Colonic mucosa (tissue), 4 donors: ENCODE measurements around the gene KAT6B. TPM values are rescaled to one million over a fixed set of nuclear protein-coding genes. Genes with fewer than 3 reads are reported as not detected.

Source experiments
- DNase-seq: peaks from one replicate; pipeline ENCODE4 v3.0.0-alpha.2; 2020
- H3K27ac ChIP-seq: fragments of 200-600 bp; one replicate; pipeline ENCODE4 v1.8.0; 2021
- H3K27me3 ChIP-seq: fragments of 200-600 bp; one replicate; pipeline ENCODE4 v1.8.0; 2021
- H3K36me3 ChIP-seq: fragments of 200-600 bp; one replicate; pipeline ENCODE4 v1.8.0; 2021
- H3K4me1 ChIP-seq: fragments of 200-600 bp; one replicate; pipeline ENCODE4 v1.8.0; 2021; ENCODE audit warnings: mild to moderate bottlenecking
- H3K4me3 ChIP-seq: fragments of 200-600 bp; one replicate; pipeline ENCODE4 v1.8.0; 2021
- H3K9ac ChIP-seq, 2 donors: one replicate each; pipeline ENCODE4 v1.7.0; 2013; ENCODE audit warnings: control low read depth in 2 of 2, low read depth in 2 of 2, low read length in 2 of 2
- H3K9me3 ChIP-seq: fragments of 200-600 bp; one replicate; pipeline ENCODE4 v1.8.0; 2021
- CTCF ChIP-seq: fragments of 200-600 bp; IDR thresholded peaks from one replicate; pipeline ENCODE4 v1.8.0; 2022; ENCODE audit warnings: antibody characterized with exemption, mild to moderate bottlenecking
- intact Hi-C: fragments of 100-400 bp; cut with DNase I; formaldehyde crosslinking; loops from one replicate; pipeline ENCODE4 v1.14.1; 2022
- total RNA-seq, 2 donors: library from RNA; stranded (reverse); fragmentation: NEBNext Ultra II Directional in 1 of 2; extraction: Animal tissue kit (Norgen Biotek cat#: 25700) in 1 of 2; gene quantifications; one replicate each; pipeline ENCODE4 v1.2.1, GENCODE V29; 2021
- donor health status: healthy.
- donor health status: DM: no; HTN: no; CAD: no.
- donor health status: DM: no; HTN: no; CAD: no.

Gene KAT6B
- total RNA-seq, 2 donors from 2014 or later = 18.7 to 24.2 TPM

GRCh38 chr10:75032119-75032518 lies 205.7 kb downstream of the KAT6B start:
- Histone ChIP-seq H3K4me1 (no peaks in the 10 kb centered on the region), H3K27ac (no peak overlapping the region), H3K4me3 (no peak overlapping the region), H3K36me3 (no peaks in the 10 kb centered on the region), H3K9me3 (no peaks in the 10 kb centered on the region), H3K9ac (no peak overlapping the region), H3K27me3 (no peaks in the 10 kb centered on the region)
- intact Hi-C loops = no loop called here
- no peak for DNase-seq
- TF ChIP-seq CTCF = no peak

GRCh38 chr10:75032813-75033212 lies 206.4 kb downstream of the KAT6B start:
- intact Hi-C loops = no loop called here
- H3K9me3 ChIP-seq = no peaks in the 10 kb centered on the region

GRCh38 chr10:75033399-75034130 lies 207.2 kb downstream of the KAT6B start:
- intact Hi-C loops = no loop called here
- no peaks in the 10 kb centered on the region for H3K9me3 ChIP-seq
- no peaks in the 10 kb centered on the region for H3K4me1 ChIP-seq
- no peak for DNase-seq
- no peak for TF ChIP-seq CTCF
- no peak overlapping the region for H3K27ac ChIP-seq
- H3K4me3 ChIP-seq = no peak overlapping the region
- no peaks in the 10 kb centered on the region for H3K36me3 ChIP-seq
- H3K27me3 ChIP-seq = no peaks in the 10 kb centered on the region
- no peak overlapping the region for H3K9ac ChIP-seq

More at GRCh38 chr10:75032813-75033212, 206.4 kb downstream of the KAT6B start:
- no peak for DNase-seq
- Histone ChIP-seq H3K27ac (no peak overlapping the region), H3K4me1 (no peaks in the 10 kb centered on the region), H3K27me3 (no peaks in the 10 kb centered on the region), H3K4me3 (no peak overlapping the region), H3K9ac (no peak overlapping the region), H3K36me3 (no peaks in the 10 kb centered on the region)
- TF ChIP-seq CTCF = no peak

- no peak overlapping the region for H3K4me3 ChIP-seq
- no peak overlapping the region for H3K9ac ChIP-seq
- H3K9me3 ChIP-seq = no peaks in the 10 kb centered on the region
- H3K27me3 ChIP-seq = no peaks in the 10 kb centered on the region
- TF ChIP-seq CTCF = no peak
- no peak for DNase-seq
- H3K36me3 ChIP-seq = no peaks in the 10 kb centered on the region
- H3K27ac ChIP-seq = no peak overlapping the region
- H3K4me1 ChIP-seq = no peaks in the 10 kb centered on the region
- intact Hi-C loops = no loop called here
These were observed 207.7 kb downstream of the KAT6B start for GRCh38 chr10:75034131-75034512.

GRCh38 chr10:75034714-75035258 lies 208.4 kb downstream of the KAT6B start:
- no peak for DNase-seq
- no peak overlapping the region for H3K9ac ChIP-seq
- no peaks in the 10 kb centered on the region for H3K4me1 ChIP-seq
- H3K4me3 ChIP-seq = no peak overlapping the region
- no peak overlapping the region for H3K27ac ChIP-seq
- H3K27me3 ChIP-seq = no peaks in the 10 kb centered on the region
- intact Hi-C loops = no loop called here
- no peaks in the 10 kb centered on the region for H3K9me3 ChIP-seq
- no peak for TF ChIP-seq CTCF
- no peaks in the 10 kb centered on the region for H3K36me3 ChIP-seq
